Posterior cingulate gyrus (tissue), 11 donors: ENCODE measurements around the gene CYSRT1.
A peak's percentile ranks its signal among the peaks of the same experiment; 100 is the strongest.

Source experiments
- DNase-seq, 10 donors: peaks; one replicate each; pipeline versions ENCODE4 v3.0.0 to v3.0.0-alpha.2; 2020 to 2021; ENCODE audit warnings: mixed read lengths in 3 of 10
- intact Hi-C: fragments of 100-400 bp; cut with DNase I; formaldehyde crosslinking; loops from one replicate; pipeline ENCODE4 v1.15.1; 2023

The CYSRT1 gene

GRCh38 chr9:137222190-137223077 is 2.5 kb upstream of the CYSRT1 start, which contains the start of gene RNF208:
Gene RNF208 (minus strand): TSS chr9:137222240. CDS start chr9:137221212, 1,028 bp downstream.
- DNase-seq: peak in 2 of 10 donors; percentile 23 to 88
- intact Hi-C loops: loop anchor here (2.0 kb wide), 1 partner anchor 34 kb away; the partner anchor contains the start of genes ANAPC2 and SSNA1

- intact Hi-C loops: loop anchor here (2.0 kb wide), 1 partner anchor 35 kb away; the partner anchor contains the start of genes ANAPC2 and SSNA1
- peak; percentile 92 to 99 (median 96) for DNase-seq
These were observed 1.6 kb upstream of the CYSRT1 start for GRCh38 chr9:137223078-137223970.

GRCh38 chr9:137225699-137226331 is 841 bp downstream of the CYSRT1 start:
- peak in 1 of 10 donors; percentile 4 for DNase-seq
- intact Hi-C loops: loop anchor here (2.0 kb wide), 1 partner anchor 107 kb away; no protein-coding TSS in a partner anchor

- peak in 1 of 10 donors; percentile 5 for DNase-seq
- intact Hi-C loops: loop anchor here (2.0 kb wide), 1 partner anchor 108 kb away; no protein-coding TSS in a partner anchor
These were observed 1.5 kb downstream of the CYSRT1 start for GRCh38 chr9:137226338-137227053.

- DNase-seq: peak; percentile 59 to 96 (median 78)
- intact Hi-C loops: loop anchor here (2.0 kb wide), 1 partner anchor 108 kb away; no protein-coding TSS in a partner anchor
These were observed 2.3 kb downstream of the CYSRT1 start, which contains the start of gene RNF224 for GRCh38 chr9:137227054-137227852. Gene RNF224 (plus strand): TSS chr9:137227502. CDS start chr9:137228336, 834 bp downstream.

GRCh38 chr9:137227853-137228505 is 3.0 kb downstream of the CYSRT1 start:
- intact Hi-C loops: loop anchor here (2.0 kb wide), 1 partner anchor 109 kb away; no protein-coding TSS in a partner anchor
- peak in 1 of 10 donors; percentile 82 for DNase-seq

GRCh38 chr9:137228506-137228967 is 3.6 kb downstream of the CYSRT1 start:
- DNase-seq: no peak
- intact Hi-C loops: no loop called here

- DNase-seq: no peak
- intact Hi-C loops: no loop called here
These were observed 4.3 kb downstream of the CYSRT1 start for GRCh38 chr9:137228968-137229896.

- intact Hi-C loops: no loop called here
- DNase-seq: no peak
These were observed 5.1 kb downstream of the CYSRT1 start for GRCh38 chr9:137229903-137230704.

GRCh38 chr9:137230705-137231371 is 5.9 kb downstream of the CYSRT1 start, which contains the start of gene SLC34A3:
Gene SLC34A3 (plus strand): TSS chr9:137230901. CDS start chr9:137231703, 802 bp downstream.
- intact Hi-C loops: no loop called here
- DNase-seq: no peak

- intact Hi-C loops: no loop called here
- no peak for DNase-seq
These were observed 6.5 kb downstream of the CYSRT1 start for GRCh38 chr9:137231372-137232039.

GRCh38 chr9:137232101-137232500 is 7.1 kb downstream of the CYSRT1 start:
- intact Hi-C loops: no loop called here
- DNase-seq: no peak

GRCh38 chr9:137232510-137232909 is 7.5 kb downstream of the CYSRT1 start:
- intact Hi-C loops: no loop called here
- no peak for DNase-seq

- no peak for DNase-seq
- intact Hi-C loops: no loop called here
These were observed 8.4 kb downstream of the CYSRT1 start for GRCh38 chr9:137233143-137233980.
